Fibroblast of pulmonary artery (primary cell): ENCODE results near the gene NPLOC4.

Experiments
- DNase-seq: peaks from one replicate; pipeline ENCODE4 v3.0.0-alpha.2; 2010; ENCODE audit warnings: low read depth
- H3K4me3 ChIP-seq: replicated peaks from 2 replicates; pipeline ENCODE4 v1.5.1; 2011; ENCODE audit warnings: low read depth, mild to moderate bottlenecking, control low read depth, low read length, moderate library complexity
- CTCF ChIP-seq: IDR thresholded peaks from 2 replicates; pipeline ENCODE4 v1.5.1; 2011; ENCODE audit warnings: mild to moderate bottlenecking, control low read depth, low read length, inconsistent platforms; ENCODE audit errors: missing control alignments

Gene NPLOC4

GRCh38 chr17:81664051-81664470 is 27.1 kb upstream of the NPLOC4 start:
- no peak for TF ChIP-seq CTCF
- no peak overlapping the region for H3K4me3 ChIP-seq
- DNase-seq, result no peak

- DNase-seq, result no peak
- TF ChIP-seq CTCF, result no peak
- H3K4me3 ChIP-seq, result no peak overlapping the region
These were observed 25.1 kb upstream of the NPLOC4 start for GRCh38 chr17:81662002-81662401.

- no peak for TF ChIP-seq CTCF
- no peak overlapping the region for H3K4me3 ChIP-seq
- DNase-seq, result no peak
These were observed 23.5 kb upstream of the NPLOC4 start for GRCh38 chr17:81660441-81660840.

GRCh38 chr17:81659038-81659437 is 22.1 kb upstream of the NPLOC4 start:
- no peak overlapping the region for H3K4me3 ChIP-seq
- DNase-seq, result no peak
- TF ChIP-seq CTCF, result no peak

GRCh38 chr17:81656835-81657234 is 19.9 kb upstream of the NPLOC4 start:
- H3K4me3 ChIP-seq, result no peak overlapping the region
- no peak for TF ChIP-seq CTCF
- DNase-seq, result peak; percentile 15

- TF ChIP-seq CTCF, result no peak
- H3K4me3 ChIP-seq, result no peak within 1 kb of the TSS
- no peak for DNase-seq
These were observed 19.3 kb upstream of the NPLOC4 start, which contains the start of gene PDE6G for GRCh38 chr17:81656118-81656743. Gene PDE6G (minus strand): TSS chr17:81656542. CDS start chr17:81653305, 3,237 bp downstream.
